Liver (tissue), 9 donors: Measurements from ENCODE around the gene MYOD1. TPM values are rescaled to one million over a fixed set of nuclear protein-coding genes. Genes with fewer than 3 reads are reported as not detected.

Experiments used
- DNase-seq: peaks from one replicate; pipeline ENCODE4 v3.0.0-alpha.2; 2017; ENCODE audit warnings: low spot score
- H3K27ac ChIP-seq, 2 donors: one replicate each; pipeline ENCODE4 v1.7.0; 2013; ENCODE audit warnings: inconsistent platforms in 2 of 2, low read length in 2 of 2, control low read depth in 1 of 2, low read depth in 1 of 2, mild to moderate bottlenecking in 1 of 2
- H3K27me3 ChIP-seq, 4 donors: one replicate each; pipeline versions ENCODE4 v1.6.1 to v1.7.0; 2013; ENCODE audit warnings: low read length in 3 of 4, inconsistent platforms in 1 of 4, mild to moderate bottlenecking in 1 of 4, moderate library complexity in 1 of 4; ENCODE audit not compliant: control insufficient read depth in 4 of 4, insufficient read depth in 4 of 4
- H3K36me3 ChIP-seq, 4 donors: one replicate each; pipeline versions ENCODE4 v1.6.1 to v1.7.0; 2013; ENCODE audit warnings: low read length in 3 of 4, mild to moderate bottlenecking in 3 of 4, low read depth in 1 of 4, moderate library complexity in 1 of 4; ENCODE audit not compliant: control insufficient read depth in 4 of 4, insufficient read depth in 3 of 4
- H3K4me1 ChIP-seq, 4 donors: one replicate each; pipeline versions ENCODE4 v1.6.1 to v1.7.0; 2013; ENCODE audit warnings: low read length in 3 of 4, mild to moderate bottlenecking in 3 of 4, moderate library complexity in 1 of 4; ENCODE audit not compliant: control insufficient read depth in 4 of 4, insufficient read depth in 4 of 4
- H3K4me3 ChIP-seq, 3 donors: one replicate each; pipeline versions ENCODE4 v1.6.1 to v1.7.0; 2013; ENCODE audit warnings: low read length in 3 of 3, control low read depth in 1 of 3, low read depth in 1 of 3, mild to moderate bottlenecking in 1 of 3
- H3K9ac ChIP-seq, 2 donors: one replicate each; pipeline ENCODE4 v1.7.0; 2013; ENCODE audit warnings: low read length in 2 of 2, mild to moderate bottlenecking in 2 of 2, moderate library complexity in 2 of 2, control low read depth in 1 of 2, low read depth in 1 of 2
- H3K9me3 ChIP-seq, 4 donors: one replicate each; pipeline versions ENCODE4 v1.6.1 to v1.7.0; 2013; ENCODE audit warnings: low read length in 3 of 4; ENCODE audit not compliant: control insufficient read depth in 4 of 4
- EGR1 ChIP-seq, 2 donors: IDR thresholded peaks; 2 replicates each; pipeline ENCODE4 v1.6.1; 2016 to 2018; ENCODE audit warnings: antibody characterized with exemption in 2 of 2, low read depth in 2 of 2
- FOXA1 ChIP-seq: IDR thresholded peaks from 2 replicates; pipeline ENCODE4 v1.6.1; 2016; ENCODE audit warnings: antibody characterized with exemption
- FOXA2 ChIP-seq: IDR thresholded peaks from 2 replicates; pipeline ENCODE4 v1.6.1; 2016; ENCODE audit warnings: antibody characterized with exemption
- GABPA ChIP-seq, 2 donors: IDR thresholded peaks in 1 of 2; conservative IDR thresholded peaks in 1 of 2; 2 replicates each; pipeline ENCODE4 v1.6.1; 2016; ENCODE audit warnings: antibody characterized with exemption in 2 of 2, mild to moderate bottlenecking in 1 of 2, moderate library complexity in 1 of 2
- HNF4A ChIP-seq, 2 donors: conservative IDR thresholded peaks; 2 replicates each; pipeline ENCODE4 v1.6.1; 2016; ENCODE audit warnings: antibody characterized with exemption in 2 of 2, mild to moderate bottlenecking in 2 of 2
- HNF4G ChIP-seq: IDR thresholded peaks from 2 replicates; pipeline ENCODE4 v1.6.1; 2016; ENCODE audit warnings: antibody characterized with exemption
- JUND ChIP-seq, 2 donors: IDR thresholded peaks; 2 replicates each; pipeline ENCODE4 v1.6.1; 2016; ENCODE audit warnings: antibody characterized with exemption in 2 of 2
- NR2F2 ChIP-seq: IDR thresholded peaks from 2 replicates; pipeline ENCODE4 v1.6.1; 2016; ENCODE audit warnings: antibody characterized with exemption
- RAD21 ChIP-seq, 2 donors: IDR thresholded peaks; 2 replicates each; pipeline ENCODE4 v1.6.1; 2016; ENCODE audit warnings: antibody characterized with exemption in 2 of 2, mild to moderate bottlenecking in 2 of 2
- RXRA ChIP-seq, 2 donors: IDR thresholded peaks; 2 replicates each; pipeline ENCODE4 v1.6.1; 2017 to 2018; ENCODE audit warnings: antibody characterized with exemption in 2 of 2, mild to moderate bottlenecking in 1 of 2
- SP1 ChIP-seq: IDR thresholded peaks from 2 replicates; pipeline ENCODE4 v1.6.1; 2018; ENCODE audit warnings: antibody characterized with exemption, mild to moderate bottlenecking
- TAF1 ChIP-seq: conservative IDR thresholded peaks from 2 replicates; pipeline ENCODE4 v1.6.1; 2016; ENCODE audit warnings: antibody characterized with exemption, mild to moderate bottlenecking
- YY1 ChIP-seq: IDR thresholded peaks from 2 replicates; pipeline ENCODE4 v1.6.1; 2016; ENCODE audit warnings: antibody characterized with exemption, mild to moderate bottlenecking
- WGBS: extraction: QIAGEN DNeasy Blood & Tissue Kit; methylation state at CpG from one replicate; pipeline ENCODE4 v1.1.7; 2013; 5-methylcytosine and 5-hydroxymethylcytosine counted together
- polyA plus RNA-seq, 2 donors: library from polyadenylated mRNA; stranded (reverse) in 1 of 2; unstranded in 1 of 2; fragments of 200-250 nt in 1 of 2; fragments of >200 nt in 1 of 2; fragmentation: Nextera tagmentation in 1 of 2; extraction: Ambion mirVana in 1 of 2; gene quantifications; one replicate each; pipeline versions ENCODE4 v1.2.1 to v1.2.3, GENCODE V29; 2013 to 2015
- total RNA-seq, 2 donors: library from RNA; depleted of rRNA; stranded (reverse); fragments of >200 nt; gene quantifications; one replicate each; pipeline ENCODE4 v1.2.3, GENCODE V29; 2014
- TF ChIP-seq, protein P1 (sequence below): IDR thresholded peaks from 2 replicates; pipeline ENCODE4 v1.6.1; 2016; ENCODE audit warnings: antibody characterized with exemption
- TF ChIP-seq, protein P2 (sequence below): IDR thresholded peaks from 2 replicates; pipeline ENCODE4 v1.6.1; 2016; ENCODE audit warnings: antibody characterized with exemption
- TF ChIP-seq, protein P3 (sequence below): fragments of 150-350 bp; IDR thresholded peaks from 2 replicates; pipeline ENCODE4 v1.5.1; 2017; ENCODE audit warnings: improper control_type of control experiment, low read depth, low read length; ENCODE audit not compliant: missing input control
- TF ChIP-seq, protein P4 (sequence below): IDR thresholded peaks from 2 replicates; pipeline ENCODE4 v1.6.1; 2016; ENCODE audit warnings: antibody characterized with exemption, mild to moderate bottlenecking
- TF ChIP-seq, protein P5 (sequence below): IDR thresholded peaks from 2 replicates; pipeline ENCODE4 v1.6.1; 2016; ENCODE audit warnings: antibody characterized with exemption
- donor health status: healthy.
- donor health status: healthy.
- donor health status: healthy.
- donor health status: healthy.
- donor health status: healthy.

The MYOD1 gene
- total and polyA plus RNA-seq, 4 donors, result not detected

DNA sequence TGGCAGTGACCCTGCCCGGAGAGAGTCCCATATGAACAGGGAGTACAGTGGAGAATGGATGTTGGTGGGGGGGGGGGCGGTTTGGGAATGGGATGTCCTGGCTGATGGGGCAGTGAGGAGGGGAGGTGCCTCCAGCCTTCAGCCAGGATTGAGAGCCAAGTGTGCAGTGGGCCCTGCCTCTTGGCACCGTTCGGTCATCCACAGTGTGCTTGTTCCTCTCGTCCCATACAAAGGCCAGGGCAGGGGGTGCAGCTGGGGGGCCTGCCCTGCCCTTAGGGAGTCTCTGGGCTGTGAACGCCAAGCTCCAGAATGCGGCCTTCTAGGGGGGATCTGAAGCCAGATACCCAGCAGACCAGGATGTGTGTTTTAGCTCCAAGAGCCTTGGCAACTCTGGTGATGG lies 49.2 kb downstream of the MYOD1 start:
- no peak overlapping the region for H3K4me3 ChIP-seq
- H3K9ac ChIP-seq, result no peak overlapping the region
- H3K4me1 ChIP-seq, result peaks cover 3 to 15% (median 13%) of the 10 kb centered on the region in 4 donors
- no peak for TF ChIP-seq SP1
- TF ChIP-seq JUND (IDR thresholded peaks at IDR 0.05), result no peak
- no peak for TF ChIP-seq EGR1 (IDR thresholded peaks at IDR 0.05; ENCODE audit: low read depth in 2 of 2)
- no peak for TF ChIP-seq GABPA (IDR thresholded peaks at IDR 0.05 in 1 of 2, conservative IDR thresholded peaks at IDR 0.05 in 1 of 2)
- TF ChIP-seq, protein P1, sequence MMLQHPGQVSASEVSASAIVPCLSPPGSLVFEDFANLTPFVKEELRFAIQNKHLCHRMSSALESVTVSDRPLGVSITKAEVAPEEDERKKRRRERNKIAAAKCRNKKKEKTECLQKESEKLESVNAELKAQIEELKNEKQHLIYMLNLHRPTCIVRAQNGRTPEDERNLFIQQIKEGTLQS, result no peak
- no peak for TF ChIP-seq HNF4G
- TF ChIP-seq FOXA2, result no peak
- TF ChIP-seq, protein P2, sequence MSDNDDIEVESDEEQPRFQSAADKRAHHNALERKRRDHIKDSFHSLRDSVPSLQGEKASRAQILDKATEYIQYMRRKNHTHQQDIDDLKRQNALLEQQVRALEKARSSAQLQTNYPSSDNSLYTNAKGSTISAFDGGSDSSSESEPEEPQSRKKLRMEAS, result no peak
- H3K9me3 ChIP-seq, result no peaks in the 10 kb centered on the region
- WGBS, result 95% methylated on average over 7 of the region's 7 CpGs
- no peak for DNase-seq
- H3K27me3 ChIP-seq, result no peaks in the 10 kb centered on the region
- no peak overlapping the region for H3K27ac ChIP-seq
- no peaks in the 10 kb centered on the region for H3K36me3 ChIP-seq

DNA sequence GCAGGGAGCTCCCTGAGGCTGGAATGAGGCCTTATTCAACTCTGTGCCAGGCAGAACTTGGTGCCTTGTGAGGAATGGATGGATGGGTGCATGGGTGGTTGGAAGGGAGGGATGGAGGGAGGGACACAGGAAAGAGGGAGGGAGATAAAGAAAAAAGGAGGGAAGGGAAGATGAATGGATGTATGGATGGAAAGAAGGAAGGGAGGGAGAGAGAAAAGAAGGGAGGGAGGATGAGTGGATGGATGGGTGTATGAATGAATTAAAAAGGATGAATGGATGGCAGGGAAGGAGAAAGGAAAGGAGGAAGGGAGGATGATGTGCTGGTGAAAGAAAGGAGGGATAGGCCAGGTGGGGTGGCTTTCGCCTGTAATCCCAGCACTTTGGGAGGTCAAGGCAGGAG lies 49.8 kb downstream of the MYOD1 start:
- DNase-seq, result no peak
- Histone ChIP-seq H3K4me3 (no peak overlapping the region), H3K27me3 (no peaks in the 10 kb centered on the region), H3K9ac (no peak overlapping the region), H3K36me3 (no peaks in the 10 kb centered on the region), H3K4me1 (peaks cover 3 to 15% (median 13%) of the 10 kb centered on the region in 4 donors), H3K9me3 (no peaks in the 10 kb centered on the region), H3K27ac (no peak overlapping the region)
- WGBS, result 96% methylated on average over 1 of the region's 1 CpG
- no peak for TF ChIP-seq RAD21 (IDR thresholded peaks at IDR 0.05)
- TF ChIP-seq NR2F2, result no peak
- TF ChIP-seq, protein P1, result no peak
- TF ChIP-seq, protein P3, sequence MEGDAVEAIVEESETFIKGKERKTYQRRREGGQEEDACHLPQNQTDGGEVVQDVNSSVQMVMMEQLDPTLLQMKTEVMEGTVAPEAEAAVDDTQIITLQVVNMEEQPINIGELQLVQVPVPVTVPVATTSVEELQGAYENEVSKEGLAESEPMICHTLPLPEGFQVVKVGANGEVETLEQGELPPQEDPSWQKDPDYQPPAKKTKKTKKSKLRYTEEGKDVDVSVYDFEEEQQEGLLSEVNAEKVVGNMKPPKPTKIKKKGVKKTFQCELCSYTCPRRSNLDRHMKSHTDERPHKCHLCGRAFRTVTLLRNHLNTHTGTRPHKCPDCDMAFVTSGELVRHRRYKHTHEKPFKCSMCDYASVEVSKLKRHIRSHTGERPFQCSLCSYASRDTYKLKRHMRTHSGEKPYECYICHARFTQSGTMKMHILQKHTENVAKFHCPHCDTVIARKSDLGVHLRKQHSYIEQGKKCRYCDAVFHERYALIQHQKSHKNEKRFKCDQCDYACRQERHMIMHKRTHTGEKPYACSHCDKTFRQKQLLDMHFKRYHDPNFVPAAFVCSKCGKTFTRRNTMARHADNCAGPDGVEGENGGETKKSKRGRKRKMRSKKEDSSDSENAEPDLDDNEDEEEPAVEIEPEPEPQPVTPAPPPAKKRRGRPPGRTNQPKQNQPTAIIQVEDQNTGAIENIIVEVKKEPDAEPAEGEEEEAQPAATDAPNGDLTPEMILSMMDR, result no peak
- TF ChIP-seq, protein P4, sequence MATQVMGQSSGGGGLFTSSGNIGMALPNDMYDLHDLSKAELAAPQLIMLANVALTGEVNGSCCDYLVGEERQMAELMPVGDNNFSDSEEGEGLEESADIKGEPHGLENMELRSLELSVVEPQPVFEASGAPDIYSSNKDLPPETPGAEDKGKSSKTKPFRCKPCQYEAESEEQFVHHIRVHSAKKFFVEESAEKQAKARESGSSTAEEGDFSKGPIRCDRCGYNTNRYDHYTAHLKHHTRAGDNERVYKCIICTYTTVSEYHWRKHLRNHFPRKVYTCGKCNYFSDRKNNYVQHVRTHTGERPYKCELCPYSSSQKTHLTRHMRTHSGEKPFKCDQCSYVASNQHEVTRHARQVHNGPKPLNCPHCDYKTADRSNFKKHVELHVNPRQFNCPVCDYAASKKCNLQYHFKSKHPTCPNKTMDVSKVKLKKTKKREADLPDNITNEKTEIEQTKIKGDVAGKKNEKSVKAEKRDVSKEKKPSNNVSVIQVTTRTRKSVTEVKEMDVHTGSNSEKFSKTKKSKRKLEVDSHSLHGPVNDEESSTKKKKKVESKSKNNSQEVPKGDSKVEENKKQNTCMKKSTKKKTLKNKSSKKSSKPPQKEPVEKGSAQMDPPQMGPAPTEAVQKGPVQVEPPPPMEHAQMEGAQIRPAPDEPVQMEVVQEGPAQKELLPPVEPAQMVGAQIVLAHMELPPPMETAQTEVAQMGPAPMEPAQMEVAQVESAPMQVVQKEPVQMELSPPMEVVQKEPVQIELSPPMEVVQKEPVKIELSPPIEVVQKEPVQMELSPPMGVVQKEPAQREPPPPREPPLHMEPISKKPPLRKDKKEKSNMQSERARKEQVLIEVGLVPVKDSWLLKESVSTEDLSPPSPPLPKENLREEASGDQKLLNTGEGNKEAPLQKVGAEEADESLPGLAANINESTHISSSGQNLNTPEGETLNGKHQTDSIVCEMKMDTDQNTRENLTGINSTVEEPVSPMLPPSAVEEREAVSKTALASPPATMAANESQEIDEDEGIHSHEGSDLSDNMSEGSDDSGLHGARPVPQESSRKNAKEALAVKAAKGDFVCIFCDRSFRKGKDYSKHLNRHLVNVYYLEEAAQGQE, result no peak
- TF ChIP-seq GABPA (IDR thresholded peaks at IDR 0.05 in 1 of 2, conservative IDR thresholded peaks at IDR 0.05 in 1 of 2), result no peak
- TF ChIP-seq FOXA2, result no peak
- TF ChIP-seq TAF1, result no peak
- TF ChIP-seq, protein P2, result no peak
- TF ChIP-seq, protein P5, sequence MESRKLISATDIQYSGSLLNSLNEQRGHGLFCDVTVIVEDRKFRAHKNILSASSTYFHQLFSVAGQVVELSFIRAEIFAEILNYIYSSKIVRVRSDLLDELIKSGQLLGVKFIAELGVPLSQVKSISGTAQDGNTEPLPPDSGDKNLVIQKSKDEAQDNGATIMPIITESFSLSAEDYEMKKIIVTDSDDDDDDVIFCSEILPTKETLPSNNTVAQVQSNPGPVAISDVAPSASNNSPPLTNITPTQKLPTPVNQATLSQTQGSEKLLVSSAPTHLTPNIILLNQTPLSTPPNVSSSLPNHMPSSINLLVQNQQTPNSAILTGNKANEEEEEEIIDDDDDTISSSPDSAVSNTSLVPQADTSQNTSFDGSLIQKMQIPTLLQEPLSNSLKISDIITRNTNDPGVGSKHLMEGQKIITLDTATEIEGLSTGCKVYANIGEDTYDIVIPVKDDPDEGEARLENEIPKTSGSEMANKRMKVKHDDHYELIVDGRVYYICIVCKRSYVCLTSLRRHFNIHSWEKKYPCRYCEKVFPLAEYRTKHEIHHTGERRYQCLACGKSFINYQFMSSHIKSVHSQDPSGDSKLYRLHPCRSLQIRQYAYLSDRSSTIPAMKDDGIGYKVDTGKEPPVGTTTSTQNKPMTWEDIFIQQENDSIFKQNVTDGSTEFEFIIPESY, result no peak
- TF ChIP-seq SP1, result no peak
- no peak for TF ChIP-seq FOXA1
- no peak for TF ChIP-seq RXRA (IDR thresholded peaks at IDR 0.05)
- TF ChIP-seq HNF4A (conservative IDR thresholded peaks at IDR 0.05), result no peak
- TF ChIP-seq HNF4G, result no peak
- no peak for TF ChIP-seq EGR1 (IDR thresholded peaks at IDR 0.05; ENCODE audit: low read depth in 2 of 2)
- no peak for TF ChIP-seq YY1
- no peak for TF ChIP-seq JUND (IDR thresholded peaks at IDR 0.05)
